Coronary artery (tissue), 2 donors: ENCODE results near the gene HOMER2.

Experiments
- DNase-seq: peaks from one replicate; pipeline ENCODE4 v3.0.0-alpha.2; 2017; ENCODE audit warnings: low spot score
- H3K27ac ChIP-seq, 2 donors: fragments of 200-600 bp; sonication (generic); one replicate each; pipeline ENCODE4 v1.5.1; 2016 to 2019
- H3K4me3 ChIP-seq: fragments of 200-600 bp; sonication (generic); 2 replicates; pipeline ENCODE4 v1.5.1; 2016; ENCODE audit warnings: mild to moderate bottlenecking, moderate library complexity
- TF ChIP-seq, protein P1 (sequence below): fragments of 200-600 bp; sonication (generic); IDR thresholded peaks from one replicate; pipeline ENCODE4 v1.5.1; 2019; ENCODE audit warnings: antibody characterized with exemption

The HOMER2 gene

DNA sequence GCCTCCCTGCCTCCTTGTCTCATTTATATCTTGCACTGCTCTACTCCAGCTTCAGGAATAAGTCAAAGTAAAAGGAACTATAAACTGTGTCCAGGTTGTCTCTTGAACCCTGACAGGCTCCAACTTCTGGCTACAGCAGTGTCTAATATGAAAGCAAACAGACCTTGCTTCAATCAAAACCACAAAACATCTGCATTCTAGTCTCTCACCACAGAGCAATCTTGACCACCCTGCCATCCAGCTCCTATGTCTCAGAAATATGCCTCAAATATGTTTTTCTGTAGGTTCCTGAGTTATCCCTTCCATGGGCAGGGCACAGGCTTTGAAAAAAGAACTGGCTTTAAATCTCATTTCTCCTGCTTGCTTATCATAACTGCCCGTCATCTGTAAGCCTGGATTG is 20.5 kb upstream of the HOMER2 start:
- TF ChIP-seq, protein P1, sequence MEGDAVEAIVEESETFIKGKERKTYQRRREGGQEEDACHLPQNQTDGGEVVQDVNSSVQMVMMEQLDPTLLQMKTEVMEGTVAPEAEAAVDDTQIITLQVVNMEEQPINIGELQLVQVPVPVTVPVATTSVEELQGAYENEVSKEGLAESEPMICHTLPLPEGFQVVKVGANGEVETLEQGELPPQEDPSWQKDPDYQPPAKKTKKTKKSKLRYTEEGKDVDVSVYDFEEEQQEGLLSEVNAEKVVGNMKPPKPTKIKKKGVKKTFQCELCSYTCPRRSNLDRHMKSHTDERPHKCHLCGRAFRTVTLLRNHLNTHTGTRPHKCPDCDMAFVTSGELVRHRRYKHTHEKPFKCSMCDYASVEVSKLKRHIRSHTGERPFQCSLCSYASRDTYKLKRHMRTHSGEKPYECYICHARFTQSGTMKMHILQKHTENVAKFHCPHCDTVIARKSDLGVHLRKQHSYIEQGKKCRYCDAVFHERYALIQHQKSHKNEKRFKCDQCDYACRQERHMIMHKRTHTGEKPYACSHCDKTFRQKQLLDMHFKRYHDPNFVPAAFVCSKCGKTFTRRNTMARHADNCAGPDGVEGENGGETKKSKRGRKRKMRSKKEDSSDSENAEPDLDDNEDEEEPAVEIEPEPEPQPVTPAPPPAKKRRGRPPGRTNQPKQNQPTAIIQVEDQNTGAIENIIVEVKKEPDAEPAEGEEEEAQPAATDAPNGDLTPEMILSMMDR: no peak
- H3K27ac ChIP-seq: no peak overlapping the region
- no peak for DNase-seq
- H3K4me3 ChIP-seq: no peak overlapping the region

- DNase-seq: no peak
- Histone ChIP-seq H3K4me3 (no peak overlapping the region), H3K27ac (no peak overlapping the region)
- TF ChIP-seq, protein P1: no peak
Measured at GRCh38 chr15:82971218-82971984, 18.9 kb upstream of the HOMER2 start.

GRCh38 chr15:82970696-82971095 is 18.2 kb upstream of the HOMER2 start:
- TF ChIP-seq, protein P1: no peak
- no peak for DNase-seq
- Histone ChIP-seq H3K4me3 (no peak overlapping the region), H3K27ac (no peak overlapping the region)

DNA sequence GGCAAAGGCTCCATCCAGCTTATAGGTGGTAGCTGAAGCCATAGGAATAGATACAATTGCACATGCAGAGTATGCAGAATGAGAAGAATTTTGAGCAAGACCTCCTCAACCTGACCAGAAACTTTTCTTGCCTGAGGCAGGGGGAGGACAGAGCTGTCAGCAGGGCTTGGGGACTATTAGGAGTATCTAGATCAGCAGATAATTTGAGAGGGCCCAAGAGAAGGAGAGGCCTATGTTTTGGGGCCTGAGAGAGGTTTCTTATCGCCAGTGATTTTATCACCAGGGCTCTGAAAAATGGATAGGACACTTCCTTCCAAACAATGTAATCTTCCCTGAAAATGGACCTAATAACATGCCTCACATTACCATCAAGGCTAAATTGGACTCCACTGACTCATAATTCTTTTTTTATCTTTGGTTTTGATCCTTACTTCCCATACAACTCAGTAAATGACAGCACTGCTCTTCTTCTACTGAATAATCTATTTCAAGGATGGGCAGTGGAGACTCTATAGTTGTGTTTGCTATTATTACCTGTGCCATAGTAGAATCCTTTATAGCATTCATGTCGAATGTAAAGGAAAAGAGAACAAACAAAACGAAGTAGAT is 17.7 kb upstream of the HOMER2 start:
- TF ChIP-seq, protein P1: no peak
- Histone ChIP-seq H3K4me3 (no peak overlapping the region), H3K27ac (no peak overlapping the region)
- DNase-seq: no peak

DNA sequence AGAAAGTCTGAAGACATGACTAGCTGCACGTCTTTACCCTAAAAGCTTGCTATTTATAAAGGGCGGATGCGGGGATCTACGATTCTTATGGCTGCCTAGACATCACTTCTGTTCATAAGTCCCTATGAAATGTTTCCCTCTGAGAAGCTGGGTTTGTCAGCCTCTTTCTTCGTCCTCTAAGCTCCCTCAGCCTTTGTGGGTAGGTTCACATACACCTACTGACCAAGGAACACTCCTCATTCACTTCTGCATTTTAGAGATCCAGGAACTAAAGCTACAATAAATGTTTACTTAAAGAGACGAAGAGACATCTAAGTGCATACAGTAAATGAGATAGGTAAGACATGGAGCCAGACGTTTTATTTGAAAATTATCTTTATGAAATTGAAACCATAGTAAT is 16.8 kb upstream of the HOMER2 start:
- H3K4me3 ChIP-seq: no peak overlapping the region
- no peak overlapping the region for H3K27ac ChIP-seq
- DNase-seq: no peak
- TF ChIP-seq, protein P1: no peak

- DNase-seq: no peak
- H3K27ac ChIP-seq: no peak overlapping the region
- TF ChIP-seq, protein P1: no peak
- H3K4me3 ChIP-seq: no peak overlapping the region
Measured at GRCh38 chr15:82968066-82968465, 15.5 kb upstream of the HOMER2 start.

- Histone ChIP-seq H3K4me3 (no peak overlapping the region), H3K27ac (no peak overlapping the region)
- DNase-seq: no peak
Measured at GRCh38 chr15:82966671-82967071, 14.2 kb upstream of the HOMER2 start.

More at GRCh38 chr15:82966671-82967071, 14.2 kb upstream of the HOMER2 start:
- TF ChIP-seq, protein P1: no peak
